Endothelial cell of umbilical vein (primary cell): ENCODE results near the gene TNS1. TPM values are rescaled to one million over a fixed set of nuclear protein-coding genes. Genes with fewer than 3 reads are reported as not detected.

ENCODE experiments used
- BruUV-seq: library from RNA; stranded (reverse); fragments of 400-500 nt; replicated peaks from 2 replicates; lab custom pipeline; 2021; lab: Mats Ljungman, UMichigan
- CTCF ChIA-PET: fragments of 300-600, 350-600 bp; sonication (Branson Sonifier 250); formaldehyde crosslinking; loops from one replicate; lab custom pipeline; 2021; ENCODE audit warnings: antibody characterized with exemption, inconsistent platforms; lab: Charles Lee
- POLR2A ChIA-PET: fragments of 300-600, 350-600 bp; sonication (Branson Sonifier 250); formaldehyde crosslinking; loops from one replicate; lab custom pipeline; 2021; ENCODE audit warnings: antibody characterized with exemption, inconsistent platforms; lab: Charles Lee
- DNase-seq: peaks from one replicate; pipeline ENCODE4 v3.0.0-alpha.2; 2011; ENCODE audit warnings: low read depth, low spot score
- FAIRE-seq: peaks from 2 replicates; lab custom pipeline; 2011; peaks lifted over from hg19 to GRCh38; lab: Jason Lieb, UNC
- H2AFZ ChIP-seq: 2 replicates; pipeline ENCODE4 v1.6.0; 2012; ENCODE audit warnings: low read depth, low read length, control low read depth, inconsistent platforms
- H3K27ac ChIP-seq: 2 replicates; pipeline ENCODE4 v1.5.1; 2011; ENCODE audit warnings: low read depth, mild to moderate bottlenecking, control low read depth, low read length, moderate library complexity; ENCODE audit not compliant: insufficient read depth
- H3K27me3 ChIP-seq, 2 experiments: 2 replicates each; pipeline versions ENCODE4 v1.6.0 to v1.6.1; 2011; ENCODE audit warnings: low read length in 2 of 2, mixed read lengths in 1 of 2; ENCODE audit not compliant: control insufficient read depth in 2 of 2, insufficient read depth in 2 of 2
- H3K36me3 ChIP-seq, 2 experiments: 2 replicates in 1 of 2; 3 replicates in 1 of 2; pipeline ENCODE4 v1.5.1; 2011; ENCODE audit warnings: low read length in 2 of 2, mild to moderate bottlenecking in 1 of 2, moderate library complexity in 1 of 2; ENCODE audit not compliant: control insufficient read depth in 2 of 2, insufficient read depth in 2 of 2; ENCODE audit errors: extremely low read depth in 1 of 2
- H3K4me1 ChIP-seq: 3 replicates; pipeline ENCODE4 v1.5.1; 2011; ENCODE audit warnings: mild to moderate bottlenecking, low read length; ENCODE audit not compliant: control insufficient read depth, insufficient read depth; ENCODE audit errors: extremely low read depth
- H3K4me2 ChIP-seq: 2 replicates; pipeline ENCODE4 v1.6.1; 2011; ENCODE audit warnings: low read length, control low read depth, mixed read lengths; ENCODE audit not compliant: insufficient read depth
- H3K4me3 ChIP-seq, 3 experiments: fragments of 200-600 bp in 1 of 3; sonication (generic), shearing (Covaris generic) in 1 of 3; replicated peaks in 1 of 3; 2 replicates each; pipeline ENCODE4 v1.5.1; 2011 to 2016; ENCODE audit warnings: control low read depth in 3 of 3, low read length in 3 of 3, mild to moderate bottlenecking in 2 of 3, inconsistent platforms in 1 of 3, low read depth in 1 of 3, moderate library complexity in 1 of 3; ENCODE audit not compliant: insufficient read depth in 1 of 3
- H3K79me2 ChIP-seq: 2 replicates; pipeline ENCODE4 v1.6.0; 2012; ENCODE audit warnings: low read length, inconsistent platforms; ENCODE audit not compliant: control insufficient read depth, insufficient read depth
- H3K9ac ChIP-seq: replicated peaks from 2 replicates; pipeline ENCODE3; 2011; ENCODE audit warnings: low read length, control low read depth; ENCODE audit not compliant: insufficient read depth; ENCODE audit errors: extremely low read depth
- H3K9me1 ChIP-seq: replicated peaks from 3 replicates; pipeline ENCODE4 v1.6.0; 2011; ENCODE audit warnings: mild to moderate bottlenecking, low read length; ENCODE audit not compliant: control insufficient read depth, insufficient read depth; ENCODE audit errors: extremely low read depth
- H3K9me3 ChIP-seq: replicated peaks from 2 replicates; pipeline ENCODE4 v1.5.1; 2012; ENCODE audit warnings: low read length, inconsistent platforms; ENCODE audit not compliant: control insufficient read depth, insufficient read depth
- H4K20me1 ChIP-seq: replicated peaks from 2 replicates; pipeline ENCODE3; 2011; ENCODE audit warnings: mild to moderate bottlenecking, low read length; ENCODE audit not compliant: control insufficient read depth, insufficient read depth; ENCODE audit errors: extremely low read depth
- CTCF ChIP-seq, 2 donors: IDR thresholded peaks; 1 replicate in 1 of 2; 2 replicates in 1 of 2; pipeline ENCODE4 v1.5.1; 2011; ENCODE audit warnings: low read length in 2 of 2, mild to moderate bottlenecking in 2 of 2, moderate library complexity in 2 of 2, control low read depth in 1 of 2, inconsistent platforms in 1 of 2, low read depth in 1 of 2; ENCODE audit not compliant: insufficient read depth in 1 of 2; ENCODE audit errors: extremely low read depth in 1 of 2
- EZH2 ChIP-seq: IDR thresholded peaks from 2 replicates; pipeline ENCODE4 v1.6.1; 2012; ENCODE audit warnings: borderline replicate concordance, low read depth, mild to moderate bottlenecking, moderate library complexity, low read length, inconsistent platforms; ENCODE audit not compliant: severe bottlenecking
- FOS ChIP-seq: IDR thresholded peaks from 2 replicates; pipeline ENCODE4 v1.6.1; 2011; ENCODE audit warnings: mild to moderate bottlenecking, low read length, moderate library complexity, borderline replicate concordance; ENCODE audit not compliant: insufficient read depth
- GATA2 ChIP-seq: IDR thresholded peaks from 2 replicates; pipeline ENCODE4 v1.7.0; 2011; ENCODE audit warnings: low read depth, mild to moderate bottlenecking, moderate library complexity, mixed read lengths, low read length; ENCODE audit not compliant: insufficient read length, insufficient read depth
- JUN ChIP-seq: IDR thresholded peaks from 2 replicates; pipeline ENCODE4 v1.6.1; 2011; ENCODE audit warnings: borderline replicate concordance, low read depth; ENCODE audit not compliant: insufficient read length, insufficient read depth
- MAX ChIP-seq: IDR thresholded peaks from 2 replicates; pipeline ENCODE4 v1.6.1; 2011; ENCODE audit not compliant: insufficient read depth, insufficient read length
- MYC ChIP-seq: IDR thresholded peaks from one replicate; pipeline ENCODE4 v1.6.1; 2011; ENCODE audit warnings: mild to moderate bottlenecking, low read depth, low read length
- POLR2A ChIP-seq: IDR thresholded peaks from 2 replicates; pipeline ENCODE4 v1.6.1; 2012; ENCODE audit warnings: low read depth, mild to moderate bottlenecking, control low read depth, low read length
- POLR2AphosphoS5 ChIP-seq: IDR thresholded peaks from 2 replicates; pipeline ENCODE4 v1.6.1; 2012; ENCODE audit warnings: low read depth, mild to moderate bottlenecking, control low read depth, low read length, moderate library complexity; ENCODE audit not compliant: insufficient read depth
- dilution Hi-C: fragments of 300-500 bp; cut with MboI; formaldehyde crosslinking; loops from one replicate; pipeline ENCODE4 v1.15.0; 2019; ENCODE audit warnings: low sequenced_read_pairs; ENCODE audit not compliant: extremely low pct_ligation_motif_present
- intact Hi-C: fragments of 100-400 bp; cut with micrococcal nuclease; formaldehyde crosslinking; loops from one replicate; pipeline ENCODE4 v1.10.0; 2022
- polyA plus RNA-seq, 4 experiments: library from polyadenylated mRNA; depleted of rRNA in 3 of 4; stranded (reverse) in 3 of 4; unstranded in 1 of 4; fragments of >200 nt; gene quantifications; 2 replicates each; pipeline versions ENCODE4 v1.2.1 to v1.2.3, GENCODE V29; 2011 to 2012; ENCODE audit warnings: missing spikeins in 1 of 4
- total RNA-seq: library from RNA; stranded (reverse); gene quantifications from 2 replicates; pipeline ENCODE4 v1.2.3, GENCODE V29; 2021

TNS1 gene
- total and polyA plus RNA-seq, 2 donors (not counting 3 experiments of a cell fraction or from before 2014, with no cell fraction given), result 11.0 to 52.1 TPM

GRCh38 chr2:218000136-218000535 is 2.7 kb downstream of the TNS1 start:
- no peaks in the 10 kb centered on the region for H3K27me3 ChIP-seq
- H3K9me1 ChIP-seq, result no peaks in the 10 kb centered on the region
- H3K36me3 ChIP-seq, result no peaks in the 10 kb centered on the region
- no peaks in the 10 kb centered on the region for H4K20me1 ChIP-seq
- no peak overlapping the region for H2AFZ ChIP-seq
- H3K4me3 ChIP-seq, result no peak overlapping the region
- H3K27ac ChIP-seq, result no peak overlapping the region
- no peak overlapping the region for H3K9ac ChIP-seq
- TF ChIP-seq POLR2A (no peak), MYC (no peak), MAX (no peak), GATA2 (no peak), EZH2 (no peak), FOS (no peak), JUN (no peak)
- peak; percentile 66 for FAIRE-seq
- intact Hi-C loops, result no loop called here
- no peaks in the 10 kb centered on the region for H3K9me3 ChIP-seq
- no peaks in the 10 kb centered on the region for H3K79me2 ChIP-seq
- CTCF ChIA-PET, result interaction anchor here (0.7 to 3.0 kb wide), 5 partner anchors 8 to 214 kb away, joined by 3 to 15 read pairs (median 11); no protein-coding TSS in a partner anchor
- POLR2A ChIA-PET, result no interaction called here
- no peak for DNase-seq
- peaks cover 8% of the 10 kb centered on the region for H3K4me1 ChIP-seq
- dilution Hi-C loops, result no loop called here
- H3K4me2 ChIP-seq, result no peak overlapping the region
- BruUV-seq, result no TSS peak

- FAIRE-seq (no peak), DNase-seq (no peak)
- CTCF ChIA-PET, result interaction anchor here (1.3 to 3.0 kb wide), 4 partner anchors 9 to 214 kb away, joined by 3 to 15 read pairs (median 12); no protein-coding TSS in a partner anchor
- H3K27ac ChIP-seq, result no peak overlapping the region
- no peak overlapping the region for H2AFZ ChIP-seq
- no peak overlapping the region for H3K4me2 ChIP-seq
- H3K79me2 ChIP-seq, result no peaks in the 10 kb centered on the region
- no peaks in the 10 kb centered on the region for H3K9me1 ChIP-seq
- no peaks in the 10 kb centered on the region for H3K36me3 ChIP-seq
- H3K9me3 ChIP-seq, result no peaks in the 10 kb centered on the region
- POLR2A ChIA-PET, result no interaction called here
- no peaks in the 10 kb centered on the region for H4K20me1 ChIP-seq
- H3K4me1 ChIP-seq, result peaks cover 13% of the 10 kb centered on the region
- no peak overlapping the region for H3K9ac ChIP-seq
- TF ChIP-seq EZH2 (no peak), MAX (no peak), GATA2 (no peak), CTCF (IDR thresholded peaks at IDR 0.05; ENCODE audit: extremely low read depth in 1 of 2, insufficient read depth in 1 of 2, low read depth in 1 of 2, low read length in 2 of 2) (no peak), POLR2A (no peak), MYC (no peak), FOS (no peak), JUN (no peak), POLR2AphosphoS5 (no peak)
- no peaks in the 10 kb centered on the region for H3K27me3 ChIP-seq
- BruUV-seq, result no TSS peak
- intact Hi-C loops, result no loop called here
- dilution Hi-C loops, result no loop called here
- H3K4me3 ChIP-seq, result no peak overlapping the region
Observed at GRCh38 chr2:217999595-217999959, 3.2 kb downstream of the TNS1 start.
